Endothelial cell of umbilical vein (primary cell): ENCODE measurements around the gene PDCL2. TPM values are rescaled to one million over a fixed set of nuclear protein-coding genes. Genes with fewer than 3 reads are reported as not detected.

Source experiments
- BruUV-seq: library from RNA; stranded (reverse); fragments of 400-500 nt; replicated peaks from 2 replicates; lab custom pipeline; 2021; lab: Mats Ljungman, UMichigan
- CTCF ChIA-PET: fragments of 300-600, 350-600 bp; sonication (Branson Sonifier 250); formaldehyde crosslinking; loops from one replicate; lab custom pipeline; 2021; ENCODE audit warnings: antibody characterized with exemption, inconsistent platforms; lab: Charles Lee
- POLR2A ChIA-PET: fragments of 300-600, 350-600 bp; sonication (Branson Sonifier 250); formaldehyde crosslinking; loops from one replicate; lab custom pipeline; 2021; ENCODE audit warnings: antibody characterized with exemption, inconsistent platforms; lab: Charles Lee
- DNase-seq: peaks from one replicate; pipeline ENCODE4 v3.0.0-alpha.2; 2011; ENCODE audit warnings: low read depth, low spot score
- FAIRE-seq: peaks from 2 replicates; lab custom pipeline; 2011; peaks lifted over from hg19 to GRCh38; lab: Jason Lieb, UNC
- H2AFZ ChIP-seq: 2 replicates; pipeline ENCODE4 v1.6.0; 2012; ENCODE audit warnings: low read depth, low read length, control low read depth, inconsistent platforms
- H3K27ac ChIP-seq: 2 replicates; pipeline ENCODE4 v1.5.1; 2011; ENCODE audit warnings: low read depth, mild to moderate bottlenecking, control low read depth, low read length, moderate library complexity; ENCODE audit not compliant: insufficient read depth
- H3K27me3 ChIP-seq, 2 experiments: 2 replicates each; pipeline versions ENCODE4 v1.6.0 to v1.6.1; 2011; ENCODE audit warnings: low read length in 2 of 2, mixed read lengths in 1 of 2; ENCODE audit not compliant: control insufficient read depth in 2 of 2, insufficient read depth in 2 of 2
- H3K36me3 ChIP-seq, 2 experiments: 2 replicates in 1 of 2; 3 replicates in 1 of 2; pipeline ENCODE4 v1.5.1; 2011; ENCODE audit warnings: low read length in 2 of 2, mild to moderate bottlenecking in 1 of 2, moderate library complexity in 1 of 2; ENCODE audit not compliant: control insufficient read depth in 2 of 2, insufficient read depth in 2 of 2; ENCODE audit errors: extremely low read depth in 1 of 2
- H3K4me1 ChIP-seq: 3 replicates; pipeline ENCODE4 v1.5.1; 2011; ENCODE audit warnings: mild to moderate bottlenecking, low read length; ENCODE audit not compliant: control insufficient read depth, insufficient read depth; ENCODE audit errors: extremely low read depth
- H3K4me2 ChIP-seq: 2 replicates; pipeline ENCODE4 v1.6.1; 2011; ENCODE audit warnings: low read length, control low read depth, mixed read lengths; ENCODE audit not compliant: insufficient read depth
- H3K4me3 ChIP-seq, 3 experiments: fragments of 200-600 bp in 1 of 3; sonication (generic), shearing (Covaris generic) in 1 of 3; replicated peaks in 1 of 3; 2 replicates each; pipeline ENCODE4 v1.5.1; 2011 to 2016; ENCODE audit warnings: control low read depth in 3 of 3, low read length in 3 of 3, mild to moderate bottlenecking in 2 of 3, inconsistent platforms in 1 of 3, low read depth in 1 of 3, moderate library complexity in 1 of 3; ENCODE audit not compliant: insufficient read depth in 1 of 3
- H3K79me2 ChIP-seq: 2 replicates; pipeline ENCODE4 v1.6.0; 2012; ENCODE audit warnings: low read length, inconsistent platforms; ENCODE audit not compliant: control insufficient read depth, insufficient read depth
- H3K9ac ChIP-seq: replicated peaks from 2 replicates; pipeline ENCODE3; 2011; ENCODE audit warnings: low read length, control low read depth; ENCODE audit not compliant: insufficient read depth; ENCODE audit errors: extremely low read depth
- H3K9me1 ChIP-seq: replicated peaks from 3 replicates; pipeline ENCODE4 v1.6.0; 2011; ENCODE audit warnings: mild to moderate bottlenecking, low read length; ENCODE audit not compliant: control insufficient read depth, insufficient read depth; ENCODE audit errors: extremely low read depth
- H3K9me3 ChIP-seq: replicated peaks from 2 replicates; pipeline ENCODE4 v1.5.1; 2012; ENCODE audit warnings: low read length, inconsistent platforms; ENCODE audit not compliant: control insufficient read depth, insufficient read depth
- H4K20me1 ChIP-seq: replicated peaks from 2 replicates; pipeline ENCODE3; 2011; ENCODE audit warnings: mild to moderate bottlenecking, low read length; ENCODE audit not compliant: control insufficient read depth, insufficient read depth; ENCODE audit errors: extremely low read depth
- EZH2 ChIP-seq: IDR thresholded peaks from 2 replicates; pipeline ENCODE4 v1.6.1; 2012; ENCODE audit warnings: borderline replicate concordance, low read depth, mild to moderate bottlenecking, moderate library complexity, low read length, inconsistent platforms; ENCODE audit not compliant: severe bottlenecking
- FOS ChIP-seq: IDR thresholded peaks from 2 replicates; pipeline ENCODE4 v1.6.1; 2011; ENCODE audit warnings: mild to moderate bottlenecking, low read length, moderate library complexity, borderline replicate concordance; ENCODE audit not compliant: insufficient read depth
- GATA2 ChIP-seq: IDR thresholded peaks from 2 replicates; pipeline ENCODE4 v1.7.0; 2011; ENCODE audit warnings: low read depth, mild to moderate bottlenecking, moderate library complexity, mixed read lengths, low read length; ENCODE audit not compliant: insufficient read length, insufficient read depth
- JUN ChIP-seq: IDR thresholded peaks from 2 replicates; pipeline ENCODE4 v1.6.1; 2011; ENCODE audit warnings: borderline replicate concordance, low read depth; ENCODE audit not compliant: insufficient read length, insufficient read depth
- MAX ChIP-seq: IDR thresholded peaks from 2 replicates; pipeline ENCODE4 v1.6.1; 2011; ENCODE audit not compliant: insufficient read depth, insufficient read length
- MYC ChIP-seq: IDR thresholded peaks from one replicate; pipeline ENCODE4 v1.6.1; 2011; ENCODE audit warnings: mild to moderate bottlenecking, low read depth, low read length
- POLR2A ChIP-seq: IDR thresholded peaks from 2 replicates; pipeline ENCODE4 v1.6.1; 2012; ENCODE audit warnings: low read depth, mild to moderate bottlenecking, control low read depth, low read length
- POLR2AphosphoS5 ChIP-seq: IDR thresholded peaks from 2 replicates; pipeline ENCODE4 v1.6.1; 2012; ENCODE audit warnings: low read depth, mild to moderate bottlenecking, control low read depth, low read length, moderate library complexity; ENCODE audit not compliant: insufficient read depth
- dilution Hi-C: fragments of 300-500 bp; cut with MboI; formaldehyde crosslinking; loops from one replicate; pipeline ENCODE4 v1.15.0; 2019; ENCODE audit warnings: low sequenced_read_pairs; ENCODE audit not compliant: extremely low pct_ligation_motif_present
- intact Hi-C: fragments of 100-400 bp; cut with micrococcal nuclease; formaldehyde crosslinking; loops from one replicate; pipeline ENCODE4 v1.10.0; 2022
- polyA plus RNA-seq, 4 experiments: library from polyadenylated mRNA; depleted of rRNA in 3 of 4; stranded (reverse) in 3 of 4; unstranded in 1 of 4; fragments of >200 nt; gene quantifications; 2 replicates each; pipeline versions ENCODE4 v1.2.1 to v1.2.3, GENCODE V29; 2011 to 2012; ENCODE audit warnings: missing spikeins in 1 of 4
- total RNA-seq: library from RNA; stranded (reverse); gene quantifications from 2 replicates; pipeline ENCODE4 v1.2.3, GENCODE V29; 2021
- TF ChIP-seq, protein P1 (sequence below), 2 donors: IDR thresholded peaks; 1 replicate in 1 of 2; 2 replicates in 1 of 2; pipeline ENCODE4 v1.5.1; 2011; ENCODE audit warnings: low read length in 2 of 2, mild to moderate bottlenecking in 2 of 2, moderate library complexity in 2 of 2, control low read depth in 1 of 2, inconsistent platforms in 1 of 2, low read depth in 1 of 2; ENCODE audit not compliant: insufficient read depth in 1 of 2; ENCODE audit errors: extremely low read depth in 1 of 2

PDCL2 gene
- total and polyA plus RNA-seq, 2 donors (not counting 3 experiments of a cell fraction or from before 2014, with no cell fraction given), result not detected

GRCh38 chr4:55634417-55635128 is 42.5 kb upstream of the PDCL2 start:
- no peak overlapping the region for H3K9ac ChIP-seq
- FAIRE-seq (no peak), DNase-seq (no peak)
- peaks cover 7% of the 10 kb centered on the region for H3K4me1 ChIP-seq
- H3K9me1 ChIP-seq, result no peaks in the 10 kb centered on the region
- no peak overlapping the region for H2AFZ ChIP-seq
- no peaks in the 10 kb centered on the region for H3K36me3 ChIP-seq
- POLR2A ChIA-PET, result no interaction called here
- CTCF ChIA-PET, result interaction anchor here (1.1 kb wide), 1 partner anchor 674 kb away, joined by 4 read pairs; no protein-coding TSS in a partner anchor
- H3K79me2 ChIP-seq, result no peaks in the 10 kb centered on the region
- dilution Hi-C loops, result no loop called here
- no peak overlapping the region for H3K4me3 ChIP-seq
- BruUV-seq, result no TSS peak
- H3K27me3 ChIP-seq, result peaks cover 34 to 59% of the 10 kb centered on the region in 2 experiments
- H3K4me2 ChIP-seq, result no peak overlapping the region
- TF ChIP-seq EZH2 (no peak), GATA2 (no peak), POLR2AphosphoS5 (no peak), MYC (no peak), JUN (no peak), POLR2A (no peak), FOS (no peak), MAX (no peak)
- TF ChIP-seq, protein P1, sequence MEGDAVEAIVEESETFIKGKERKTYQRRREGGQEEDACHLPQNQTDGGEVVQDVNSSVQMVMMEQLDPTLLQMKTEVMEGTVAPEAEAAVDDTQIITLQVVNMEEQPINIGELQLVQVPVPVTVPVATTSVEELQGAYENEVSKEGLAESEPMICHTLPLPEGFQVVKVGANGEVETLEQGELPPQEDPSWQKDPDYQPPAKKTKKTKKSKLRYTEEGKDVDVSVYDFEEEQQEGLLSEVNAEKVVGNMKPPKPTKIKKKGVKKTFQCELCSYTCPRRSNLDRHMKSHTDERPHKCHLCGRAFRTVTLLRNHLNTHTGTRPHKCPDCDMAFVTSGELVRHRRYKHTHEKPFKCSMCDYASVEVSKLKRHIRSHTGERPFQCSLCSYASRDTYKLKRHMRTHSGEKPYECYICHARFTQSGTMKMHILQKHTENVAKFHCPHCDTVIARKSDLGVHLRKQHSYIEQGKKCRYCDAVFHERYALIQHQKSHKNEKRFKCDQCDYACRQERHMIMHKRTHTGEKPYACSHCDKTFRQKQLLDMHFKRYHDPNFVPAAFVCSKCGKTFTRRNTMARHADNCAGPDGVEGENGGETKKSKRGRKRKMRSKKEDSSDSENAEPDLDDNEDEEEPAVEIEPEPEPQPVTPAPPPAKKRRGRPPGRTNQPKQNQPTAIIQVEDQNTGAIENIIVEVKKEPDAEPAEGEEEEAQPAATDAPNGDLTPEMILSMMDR (IDR thresholded peaks at IDR 0.05; ENCODE audit: extremely low read depth in 1 of 2, insufficient read depth in 1 of 2, low read depth in 1 of 2, low read length in 2 of 2), result no peak
- H3K27ac ChIP-seq, result no peak overlapping the region
- intact Hi-C loops, result no loop called here
- no peaks in the 10 kb centered on the region for H4K20me1 ChIP-seq
- H3K9me3 ChIP-seq, result no peaks in the 10 kb centered on the region
